Lung (tissue), 12 donors: ENCODE data around the gene EMC8. TPM values are rescaled to one million over a fixed set of nuclear protein-coding genes. Genes with fewer than 3 reads are reported as not detected.

Experiments used
- ATAC-seq: fragments of 200-7000 bp; cut with Tn5 transposase; one replicate; pipeline ENCODE4 v1.9.1; 2020; ENCODE audit warnings: moderate number of reproducible peaks; ENCODE audit not compliant: insufficient read depth, low FRiP score
- DNase-seq, 3 donors: peaks; one replicate each; pipeline ENCODE4 v3.0.0-alpha.2; 2013 to 2017
- H3K27ac ChIP-seq, 2 donors: one replicate each; pipeline ENCODE4 v1.5.1; 2013; ENCODE audit warnings: mild to moderate bottlenecking in 2 of 2, moderate library complexity in 2 of 2, control low read depth in 1 of 2, inconsistent platforms in 1 of 2, low read depth in 1 of 2, low read length in 1 of 2
- H3K27me3 ChIP-seq, 3 donors: one replicate each; pipeline ENCODE4 v1.5.1; 2013; ENCODE audit warnings: low read length in 2 of 3; ENCODE audit not compliant: control insufficient read depth in 3 of 3, insufficient read depth in 3 of 3
- H3K36me3 ChIP-seq, 4 donors: one replicate each; pipeline ENCODE4 v1.5.1; 2013; ENCODE audit warnings: low read length in 4 of 4, mild to moderate bottlenecking in 1 of 4, moderate library complexity in 1 of 4; ENCODE audit not compliant: control insufficient read depth in 4 of 4, insufficient read depth in 4 of 4
- H3K4me1 ChIP-seq, 5 donors: one replicate each; pipeline ENCODE4 v1.5.1; 2013; ENCODE audit warnings: low read length in 5 of 5, mild to moderate bottlenecking in 2 of 5, moderate library complexity in 1 of 5; ENCODE audit not compliant: control insufficient read depth in 5 of 5, insufficient read depth in 5 of 5
- H3K4me3 ChIP-seq: one replicate; pipeline ENCODE4 v1.5.1; 2013; ENCODE audit warnings: mild to moderate bottlenecking, control low read depth, moderate library complexity
- H3K9ac ChIP-seq, 2 donors: one replicate each; pipeline ENCODE4 v1.5.1; 2013; ENCODE audit warnings: low read length in 2 of 2, control low read depth in 1 of 2; ENCODE audit not compliant: insufficient read depth in 1 of 2
- H3K9me3 ChIP-seq, 4 donors: one replicate each; pipeline ENCODE4 v1.5.1; 2013; ENCODE audit warnings: low read length in 3 of 4, mild to moderate bottlenecking in 1 of 4, moderate library complexity in 1 of 4; ENCODE audit not compliant: control insufficient read depth in 4 of 4, insufficient read depth in 3 of 4
- WGBS, 2 donors: extraction: QIAGEN DNeasy Blood & Tissue Kit; methylation state at CpG; one replicate each; pipeline ENCODE4 v1.1.7; 2013; 5-methylcytosine and 5-hydroxymethylcytosine counted together
- polyA plus RNA-seq, 2 donors: library from polyadenylated mRNA; stranded (reverse); fragments of 200-250 nt; gene quantifications; one replicate each; pipeline ENCODE4 v1.2.1, GENCODE V29; 2013
- total RNA-seq, 2 donors: library from RNA; depleted of rRNA in 1 of 2; stranded (reverse); fragments of >200 nt in 1 of 2; gene quantifications; one replicate each; pipeline ENCODE4 v1.2.1, GENCODE V29; 2014 to 2021
- TF ChIP-seq, protein P1 (sequence below): IDR thresholded peaks from 2 replicates; pipeline ENCODE4 v1.5.1; 2012; ENCODE audit warnings: mild to moderate bottlenecking; ENCODE audit errors: control extremely low read depth, extremely low read depth
- donor health status: control.
- donor health status: control.
- donor health status: Bipolar disorder and iron deficiency.
- donor health status: healthy.
- donor health status: DM: yes; HTN: yes; CAD: no.

The EMC8 gene
- total and polyA plus RNA-seq, 4 donors, result 10.5 to 26.8 (median 17.5) TPM

DNA sequence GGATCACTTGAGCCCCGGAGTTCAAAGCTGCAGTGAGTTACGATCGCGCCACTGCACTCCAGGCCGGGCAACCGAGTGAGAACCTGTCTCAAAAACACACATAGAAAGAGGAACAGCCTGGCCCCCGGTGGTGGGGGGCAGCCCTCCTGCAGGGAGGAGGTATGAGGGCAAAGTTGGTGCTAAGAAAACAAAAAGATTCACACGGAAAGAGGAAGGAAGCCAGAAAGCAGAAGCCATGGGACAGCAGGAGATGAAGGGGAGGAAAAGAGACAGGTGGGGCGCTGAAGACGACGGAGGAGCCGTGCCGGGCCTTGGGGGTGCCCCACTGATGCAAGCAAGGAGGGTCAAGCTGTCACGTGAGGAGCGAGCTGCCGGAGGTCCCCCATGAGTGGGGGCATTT lies 40.2 kb downstream of the EMC8 start:
- no peak for ATAC-seq
- H3K4me1 ChIP-seq, result peaks cover 0 to 8% (median 0%) of the 10 kb centered on the region in 5 donors
- H3K27me3 ChIP-seq, result peaks cover 0 to 13% (median 0%) of the 10 kb centered on the region in 3 donors
- no peaks in the 10 kb centered on the region for H3K36me3 ChIP-seq
- no peaks in the 10 kb centered on the region for H3K9me3 ChIP-seq
- WGBS, 2 donors, result 26 to 48% methylated on average over 16 of the region's 16 CpGs
- no peak for DNase-seq
- no peak overlapping the region for H3K27ac ChIP-seq
- no peak overlapping the region for H3K9ac ChIP-seq
- no peak overlapping the region for H3K4me3 ChIP-seq
- TF ChIP-seq, protein P1, sequence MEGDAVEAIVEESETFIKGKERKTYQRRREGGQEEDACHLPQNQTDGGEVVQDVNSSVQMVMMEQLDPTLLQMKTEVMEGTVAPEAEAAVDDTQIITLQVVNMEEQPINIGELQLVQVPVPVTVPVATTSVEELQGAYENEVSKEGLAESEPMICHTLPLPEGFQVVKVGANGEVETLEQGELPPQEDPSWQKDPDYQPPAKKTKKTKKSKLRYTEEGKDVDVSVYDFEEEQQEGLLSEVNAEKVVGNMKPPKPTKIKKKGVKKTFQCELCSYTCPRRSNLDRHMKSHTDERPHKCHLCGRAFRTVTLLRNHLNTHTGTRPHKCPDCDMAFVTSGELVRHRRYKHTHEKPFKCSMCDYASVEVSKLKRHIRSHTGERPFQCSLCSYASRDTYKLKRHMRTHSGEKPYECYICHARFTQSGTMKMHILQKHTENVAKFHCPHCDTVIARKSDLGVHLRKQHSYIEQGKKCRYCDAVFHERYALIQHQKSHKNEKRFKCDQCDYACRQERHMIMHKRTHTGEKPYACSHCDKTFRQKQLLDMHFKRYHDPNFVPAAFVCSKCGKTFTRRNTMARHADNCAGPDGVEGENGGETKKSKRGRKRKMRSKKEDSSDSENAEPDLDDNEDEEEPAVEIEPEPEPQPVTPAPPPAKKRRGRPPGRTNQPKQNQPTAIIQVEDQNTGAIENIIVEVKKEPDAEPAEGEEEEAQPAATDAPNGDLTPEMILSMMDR, result no peak

DNA sequence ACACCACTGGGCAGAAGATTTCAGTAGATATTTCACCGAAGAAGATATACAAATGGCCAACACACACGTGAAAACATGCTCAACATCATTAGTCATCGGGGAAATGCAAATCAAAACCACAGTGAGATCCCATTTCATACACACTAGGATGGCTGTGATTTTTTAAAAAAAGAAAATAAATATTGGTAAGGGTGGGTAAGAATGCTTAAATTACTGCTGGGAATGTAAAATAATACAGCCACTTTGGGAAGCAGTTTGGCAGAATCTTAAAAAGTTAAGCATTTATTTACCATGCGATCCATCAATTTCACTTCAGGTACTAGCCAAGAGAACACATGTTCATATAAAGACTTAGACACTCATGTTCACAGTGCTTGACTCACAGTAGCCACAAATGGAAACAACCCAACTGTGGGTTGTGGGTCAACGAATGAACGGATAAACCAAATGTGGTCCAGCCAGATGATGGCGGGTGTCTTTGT lies 42.0 kb downstream of the EMC8 start:
- no peak overlapping the region for H3K4me3 ChIP-seq
- DNase-seq (no peak), ATAC-seq (no peak)
- WGBS, 2 donors, result 67 to 72% methylated on average over 7 of the region's 7 CpGs
- H3K4me1 ChIP-seq, result peaks cover 0 to 19% (median 0%) of the 10 kb centered on the region in 5 donors
- H3K27ac ChIP-seq, result no peak overlapping the region
- H3K9ac ChIP-seq, result no peak overlapping the region
- H3K9me3 ChIP-seq, result no peaks in the 10 kb centered on the region
- H3K36me3 ChIP-seq, result no peaks in the 10 kb centered on the region
- TF ChIP-seq, protein P1, result no peak
- H3K27me3 ChIP-seq, result peaks cover 0 to 13% (median 0%) of the 10 kb centered on the region in 3 donors

DNA sequence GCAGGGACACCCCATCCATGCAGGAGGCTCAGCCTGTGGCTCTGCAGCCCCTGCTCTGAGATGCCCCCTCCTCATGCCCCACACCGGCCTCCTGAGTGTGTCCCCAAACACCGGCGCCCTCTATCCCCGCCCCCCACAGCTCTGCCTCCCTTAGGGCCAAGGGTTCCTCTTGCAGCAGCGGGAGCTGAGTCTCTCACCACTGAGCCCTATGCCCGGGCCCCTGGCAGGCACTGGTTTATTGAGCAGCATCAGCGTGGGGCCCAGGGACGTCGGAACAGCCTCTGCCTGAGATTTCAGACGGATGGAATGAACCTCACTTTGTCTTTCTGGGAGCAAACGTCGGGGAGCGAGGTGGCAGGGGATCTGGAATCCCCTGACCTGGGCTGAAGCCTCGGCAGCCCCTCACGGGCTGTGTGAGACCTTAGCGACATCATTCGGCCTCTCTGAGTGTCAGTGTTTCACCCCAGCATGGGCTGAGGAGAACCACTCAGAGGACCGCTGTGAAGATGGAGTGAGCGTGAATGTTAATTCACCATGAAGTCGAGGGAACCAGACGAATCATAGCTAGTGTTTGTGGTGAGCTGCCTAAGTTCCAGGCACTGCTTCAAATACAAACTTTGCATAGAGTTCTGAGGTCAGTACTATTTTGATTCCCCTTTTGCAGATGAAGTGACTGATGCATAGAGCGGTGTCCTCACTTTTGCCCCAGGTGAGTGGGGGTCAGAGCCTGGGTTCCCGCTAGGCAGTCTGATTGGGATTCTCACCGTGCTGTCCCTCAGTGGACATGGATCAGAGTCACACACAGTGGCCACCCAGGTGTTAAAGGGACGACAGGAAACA lies 43.2 kb downstream of the EMC8 start:
- H3K27ac ChIP-seq, result no peak overlapping the region
- WGBS, 2 donors, result 79 to 82% methylated on average over 25 of the region's 25 CpGs
- H3K36me3 ChIP-seq, result no peaks in the 10 kb centered on the region
- no peak for ATAC-seq
- TF ChIP-seq, protein P1, result no peak
- no peak for DNase-seq
- no peaks in the 10 kb centered on the region for H3K9me3 ChIP-seq
- peaks cover 0 to 16% (median 0%) of the 10 kb centered on the region in 3 donors for H3K27me3 ChIP-seq
- H3K9ac ChIP-seq, result no peak overlapping the region
- H3K4me3 ChIP-seq, result no peak overlapping the region
- peaks cover 0 to 29% (median 6%) of the 10 kb centered on the region in 5 donors for H3K4me1 ChIP-seq
